ENCODE results near the gene KIF13A. TPM values are rescaled to one million over a fixed set of nuclear protein-coding genes. Genes with fewer than 3 reads are reported as not detected.

KIF13A gene
- total RNA-seq, 1 donor from 2014 or later = 59.0 TPM

- ATAC-seq = no peak
- Histone ChIP-seq H3K4me3 (no peak overlapping the region), H3K4me1 (no peaks in the 10 kb centered on the region), H3K27ac (no peak overlapping the region), H3K27me3 (no peaks in the 10 kb centered on the region), H3K36me3 (no peaks in the 10 kb centered on the region), H3K9me3 (no peaks in the 10 kb centered on the region)
- no peak for TF ChIP-seq CTCF (IDR thresholded peaks at IDR 0.05)
- intact Hi-C loops (cut with DNase I) = no loop called here
- no peak for DNase-seq
Measured at GRCh38 chr6:17729223-17730077, 258.0 kb downstream of the KIF13A start.

- TF ChIP-seq CTCF (IDR thresholded peaks at IDR 0.05) = no peak
- no peaks in the 10 kb centered on the region for H3K36me3 ChIP-seq
- intact Hi-C loops (cut with DNase I) = no loop called here
- peak; percentile 21 for ATAC-seq
- no peak for DNase-seq
- H3K9me3 ChIP-seq = no peaks in the 10 kb centered on the region
- no peaks in the 10 kb centered on the region for H3K27me3 ChIP-seq
- H3K4me3 ChIP-seq = no peak overlapping the region
- H3K27ac ChIP-seq = no peak overlapping the region
- no peaks in the 10 kb centered on the region for H3K4me1 ChIP-seq
Measured at GRCh38 chr6:17728551-17729222, 258.7 kb downstream of the KIF13A start.

GRCh38 chr6:17725083-17725482 is 262.4 kb downstream of the KIF13A start:
- intact Hi-C loops (cut with DNase I) = no loop called here
- no peak for TF ChIP-seq CTCF (IDR thresholded peaks at IDR 0.05)
- Histone ChIP-seq H3K36me3 (no peaks in the 10 kb centered on the region), H3K27ac (no peak overlapping the region), H3K27me3 (no peaks in the 10 kb centered on the region), H3K4me1 (no peaks in the 10 kb centered on the region), H3K9me3 (no peaks in the 10 kb centered on the region), H3K4me3 (no peak overlapping the region)
- ATAC-seq (peak; percentile 56), DNase-seq (no peak)

GRCh38 chr6:17724341-17724740 is 263.1 kb downstream of the KIF13A start:
- no peak for TF ChIP-seq CTCF (IDR thresholded peaks at IDR 0.05)
- DNase-seq (no peak), ATAC-seq (no peak)
- Histone ChIP-seq H3K4me1 (no peaks in the 10 kb centered on the region), H3K27me3 (no peaks in the 10 kb centered on the region), H3K27ac (no peak overlapping the region), H3K36me3 (no peaks in the 10 kb centered on the region), H3K9me3 (no peaks in the 10 kb centered on the region), H3K4me3 (no peak overlapping the region)
- intact Hi-C loops (cut with DNase I) = no loop called here

- Histone ChIP-seq H3K4me1 (no peaks in the 10 kb centered on the region), H3K27me3 (no peaks in the 10 kb centered on the region), H3K27ac (no peak overlapping the region), H3K9me3 (no peaks in the 10 kb centered on the region), H3K4me3 (no peak overlapping the region), H3K36me3 (no peaks in the 10 kb centered on the region)
- intact Hi-C loops (cut with DNase I) = no loop called here
- DNase-seq (no peak), ATAC-seq (no peak)
- no peak for TF ChIP-seq CTCF (IDR thresholded peaks at IDR 0.05)
Measured at GRCh38 chr6:17721671-17722070, 265.8 kb downstream of the KIF13A start.

All from upper lobe of right lung (tissue), 1 donor.